Measurements from ENCODE around the gene UNC13B.

DNA sequence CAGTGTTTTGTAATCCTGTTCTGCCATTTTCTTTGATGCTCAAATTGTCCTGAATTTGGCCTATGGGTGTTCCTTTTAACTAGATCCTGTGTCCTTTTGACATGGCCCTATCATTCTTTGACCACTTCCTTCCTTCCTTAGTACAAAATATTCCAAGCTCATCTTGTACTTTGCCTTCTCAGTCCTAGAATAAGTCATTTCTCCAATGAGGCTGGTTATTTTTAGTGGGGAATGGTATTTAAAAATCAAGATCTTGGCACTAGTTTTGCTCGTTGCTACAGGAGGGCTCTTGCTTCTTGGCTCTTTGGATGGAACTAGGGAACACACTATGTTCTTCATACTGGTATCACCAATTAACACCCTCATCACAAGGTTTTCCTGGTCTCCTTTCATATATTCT lies 108.1 kb downstream of the UNC13B start:
- TF ChIP-seq, protein P1, sequence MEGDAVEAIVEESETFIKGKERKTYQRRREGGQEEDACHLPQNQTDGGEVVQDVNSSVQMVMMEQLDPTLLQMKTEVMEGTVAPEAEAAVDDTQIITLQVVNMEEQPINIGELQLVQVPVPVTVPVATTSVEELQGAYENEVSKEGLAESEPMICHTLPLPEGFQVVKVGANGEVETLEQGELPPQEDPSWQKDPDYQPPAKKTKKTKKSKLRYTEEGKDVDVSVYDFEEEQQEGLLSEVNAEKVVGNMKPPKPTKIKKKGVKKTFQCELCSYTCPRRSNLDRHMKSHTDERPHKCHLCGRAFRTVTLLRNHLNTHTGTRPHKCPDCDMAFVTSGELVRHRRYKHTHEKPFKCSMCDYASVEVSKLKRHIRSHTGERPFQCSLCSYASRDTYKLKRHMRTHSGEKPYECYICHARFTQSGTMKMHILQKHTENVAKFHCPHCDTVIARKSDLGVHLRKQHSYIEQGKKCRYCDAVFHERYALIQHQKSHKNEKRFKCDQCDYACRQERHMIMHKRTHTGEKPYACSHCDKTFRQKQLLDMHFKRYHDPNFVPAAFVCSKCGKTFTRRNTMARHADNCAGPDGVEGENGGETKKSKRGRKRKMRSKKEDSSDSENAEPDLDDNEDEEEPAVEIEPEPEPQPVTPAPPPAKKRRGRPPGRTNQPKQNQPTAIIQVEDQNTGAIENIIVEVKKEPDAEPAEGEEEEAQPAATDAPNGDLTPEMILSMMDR (IDR thresholded peaks at IDR 0.05; ENCODE audit: insufficient read depth, low read depth, low read length): no peak
- no peak for TF ChIP-seq EZH2 (IDR thresholded peaks at IDR 0.05; ENCODE audit: insufficient read depth, low read length)

Data from astrocyte (in vitro differentiated cells and primary cell).